HEK293 (cell line): Measurements from ENCODE around the gene GRIK4.

Source experiments
- CTCF ChIA-PET: fragments of 350-600 bp; formaldehyde crosslinking; extraction: SDS; loops from one replicate; lab custom pipeline; 2021; ENCODE audit warnings: antibody characterized with exemption; lab: Yijun Ruan, JAX
- POLR2A ChIA-PET: fragments of 300-600 bp; formaldehyde crosslinking; extraction: SDS; loops from one replicate; lab custom pipeline; 2020; ENCODE audit warnings: antibody characterized with exemption, inconsistent platforms; lab: Yijun Ruan, JAX
- H3K27ac ChIP-seq: fragments of 200-500 bp; sonication (Bioruptor generic); 2 replicates; pipeline ENCODE4 v1.5.1; 2014; ENCODE audit warnings: low read depth, low read length, control low read depth, inconsistent platforms; ENCODE audit errors: extremely low read depth
- H3K36me3 ChIP-seq, 2 experiments: fragments of 200-500 bp in 1 of 2; sonication (Bioruptor generic) in 1 of 2; 1 replicate in 1 of 2; 2 replicates in 1 of 2; pipeline ENCODE4 v1.5.1; 2014 to 2017; ENCODE audit warnings: inconsistent platforms in 2 of 2, low read length in 2 of 2; ENCODE audit not compliant: control insufficient read depth in 2 of 2, insufficient read depth in 1 of 2
- H3K4me1 ChIP-seq: fragments of 200-500 bp; sonication (Bioruptor generic); 2 replicates; pipeline ENCODE4 v1.5.1; 2014; ENCODE audit warnings: mild to moderate bottlenecking, low read length, inconsistent platforms; ENCODE audit not compliant: control insufficient read depth, insufficient read depth
- H3K4me3 ChIP-seq: 2 replicates; pipeline ENCODE4 v1.5.1; 2011; ENCODE audit warnings: low read depth, mild to moderate bottlenecking, control low read depth, low read length, moderate library complexity
- H3K9me3 ChIP-seq: fragments of 200-500 bp; sonication (Bioruptor generic); 2 replicates; pipeline ENCODE4 v1.5.1; 2014; ENCODE audit warnings: low read depth, low read length, inconsistent platforms; ENCODE audit not compliant: control insufficient read depth, insufficient read depth
- MEIS1 ChIP-seq: sonication (generic); formaldehyde crosslinking; IDR thresholded peaks from 2 replicates; pipeline ENCODE4 v1.8.1; 2022; ENCODE audit warnings: missing genetic modification reagents, mild to moderate bottlenecking, borderline replicate concordance
- SCRT2 ChIP-seq: fragments of 450-650 bp; formaldehyde crosslinking; IDR thresholded peaks from 2 replicates; pipeline ENCODE4 v1.5.1; 2016; ENCODE audit warnings: missing biosample characterization, missing genetic modification characterization
- TCF7L2 ChIP-seq: IDR thresholded peaks from 2 replicates; pipeline ENCODE4 v1.6.1; 2011; ENCODE audit warnings: low read depth, mild to moderate bottlenecking, inconsistent platforms, low read length, moderate library complexity, borderline replicate concordance
- ZBTB1 ChIP-seq: fragments of 450-650 bp; formaldehyde crosslinking; IDR thresholded peaks from 2 replicates; pipeline ENCODE4 v1.5.1; 2016; ENCODE audit warnings: missing biosample characterization, missing genetic modification characterization
- ZBTB17 ChIP-seq: fragments of 450-650 bp; formaldehyde crosslinking; IDR thresholded peaks from 2 replicates; pipeline ENCODE4 v1.5.1; 2016; ENCODE audit warnings: missing biosample characterization, missing genetic modification characterization
- ZBTB21 ChIP-seq: fragments of 450-650 bp; formaldehyde crosslinking; IDR thresholded peaks from 2 replicates; pipeline ENCODE4 v1.5.1; 2017; ENCODE audit warnings: missing biosample characterization, missing genetic modification characterization
- ZBTB8A ChIP-seq: fragments of 450-650 bp; formaldehyde crosslinking; IDR thresholded peaks from 2 replicates; pipeline ENCODE4 v1.5.1; 2016; ENCODE audit warnings: missing biosample characterization, missing genetic modification characterization
- ZIC2 ChIP-seq: fragments of 450-650 bp; formaldehyde crosslinking; IDR thresholded peaks from 2 replicates; pipeline ENCODE4 v1.5.1; 2016; ENCODE audit warnings: missing biosample characterization, missing genetic modification characterization
- ZNF140 ChIP-seq: fragments of 450-650 bp; formaldehyde crosslinking; IDR thresholded peaks from 2 replicates; pipeline ENCODE4 v1.5.1; 2016; ENCODE audit warnings: missing biosample characterization, missing genetic modification characterization
- ZNF157 ChIP-seq: fragments of 450-650 bp; formaldehyde crosslinking; IDR thresholded peaks from 2 replicates; pipeline ENCODE4 v1.5.1; 2016; ENCODE audit warnings: missing biosample characterization, missing genetic modification characterization
- ZNF184 ChIP-seq: fragments of 450-650 bp; IDR thresholded peaks from 2 replicates; pipeline ENCODE4 v1.5.1; 2018; ENCODE audit warnings: missing biosample characterization, mild to moderate bottlenecking, missing genetic modification characterization
- ZNF223 ChIP-seq: fragments of 450-650 bp; formaldehyde crosslinking; IDR thresholded peaks from 2 replicates; pipeline ENCODE4 v1.5.1; 2016; ENCODE audit warnings: missing biosample characterization, missing genetic modification characterization
- ZNF292 ChIP-seq: fragments of 450-650 bp; formaldehyde crosslinking; IDR thresholded peaks from 2 replicates; pipeline ENCODE4 v1.5.1; 2016; ENCODE audit warnings: low read depth, missing biosample characterization, missing genetic modification characterization, borderline replicate concordance
- ZNF629 ChIP-seq: fragments of 450-650 bp; formaldehyde crosslinking; IDR thresholded peaks from 2 replicates; pipeline ENCODE4 v1.5.1; 2017; ENCODE audit warnings: missing biosample characterization, missing genetic modification characterization
- ZNF792 ChIP-seq: fragments of 450-650 bp; formaldehyde crosslinking; IDR thresholded peaks from 2 replicates; pipeline ENCODE4 v1.5.1; 2016; ENCODE audit warnings: missing biosample characterization, missing genetic modification characterization
- TF ChIP-seq, protein P1 (sequence below): fragments of 450-650 bp; formaldehyde crosslinking; IDR thresholded peaks from 2 replicates; pipeline ENCODE4 v1.5.1; 2016; ENCODE audit warnings: missing biosample characterization, missing genetic modification characterization
- TF ChIP-seq, protein P2 (sequence below): fragments of 450-650 bp; formaldehyde crosslinking; IDR thresholded peaks from 2 replicates; pipeline ENCODE4 v1.5.1; 2016; ENCODE audit warnings: missing biosample characterization, missing genetic modification characterization
- TF ChIP-seq, protein P3 (sequence below): fragments of 450-650 bp; formaldehyde crosslinking; IDR thresholded peaks from 2 replicates; pipeline ENCODE4 v1.5.1; 2016; ENCODE audit warnings: missing biosample characterization, missing genetic modification characterization
- TF ChIP-seq, protein P4 (sequence below): fragments of 450-650 bp; formaldehyde crosslinking; IDR thresholded peaks from 2 replicates; pipeline ENCODE4 v1.5.1; 2017; ENCODE audit warnings: missing biosample characterization, missing genetic modification characterization
- TF ChIP-seq, protein P5 (sequence below): fragments of 450-650 bp; formaldehyde crosslinking; IDR thresholded peaks from 2 replicates; pipeline ENCODE4 v1.5.1; 2016; ENCODE audit warnings: missing biosample characterization, missing genetic modification characterization, low read depth

GRIK4 gene

DNA sequence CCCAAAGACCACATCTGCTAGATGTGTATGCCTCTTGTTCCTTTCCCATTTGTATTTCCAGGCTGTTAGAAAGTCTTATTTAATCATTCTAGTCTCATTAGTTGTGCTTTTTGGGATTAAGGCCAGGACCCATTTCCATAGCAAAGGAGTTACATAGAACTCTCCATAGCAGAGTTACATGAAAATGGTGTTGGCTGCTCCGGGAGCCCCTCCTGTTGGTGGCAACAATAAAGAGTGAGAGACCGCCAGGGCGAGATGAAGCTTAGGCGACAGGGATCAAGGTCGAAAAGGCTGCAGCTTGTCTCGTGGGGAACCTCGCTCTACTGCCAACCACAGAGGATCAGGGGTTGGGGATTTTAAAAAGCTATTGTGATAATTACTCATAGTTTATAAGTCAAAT, 58.3 kb downstream of the GRIK4 start:
- TF ChIP-seq ZNF157 (tag by site-specific recombination), result no peak
- no peaks in the 10 kb centered on the region for H3K36me3 ChIP-seq
- H3K4me3 ChIP-seq, result no peak overlapping the region
- CTCF ChIA-PET, result no interaction called here
- no peaks in the 10 kb centered on the region for H3K9me3 ChIP-seq
- POLR2A ChIA-PET, result no interaction called here
- no peak overlapping the region for H3K27ac ChIP-seq
- H3K4me1 ChIP-seq, result 0 out of 2 replicates have a peak, but pooled peaks cover 2% of the 10 kb centered on the region

DNA sequence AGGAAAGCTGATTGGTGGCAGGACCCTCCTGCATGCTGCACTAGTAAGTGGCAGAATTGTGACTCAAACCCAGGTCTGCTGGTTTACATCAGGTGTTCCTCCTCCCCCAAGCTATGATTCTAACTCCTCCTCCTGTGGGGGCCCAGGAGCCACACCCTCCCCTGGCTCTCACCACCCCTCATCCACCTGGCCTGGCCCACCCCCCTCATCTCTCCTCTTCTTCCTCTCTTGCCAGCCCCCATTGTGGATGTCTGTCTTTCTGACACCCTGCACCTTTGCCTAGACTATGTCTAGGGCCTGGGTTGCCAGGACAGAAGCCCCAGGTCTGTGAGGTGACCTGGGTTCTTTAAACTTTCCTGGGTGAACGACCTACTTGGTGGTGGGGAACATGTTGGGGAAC, 59.9 kb downstream of the GRIK4 start:
- Histone ChIP-seq H3K9me3 (no peaks in the 10 kb centered on the region), H3K4me3 (no peak overlapping the region), H3K36me3 (no peaks in the 10 kb centered on the region), H3K4me1 (no peaks in the 10 kb centered on the region), H3K27ac (no peak overlapping the region)
- TF ChIP-seq ZNF792 (no peak), ZNF223 (tag by site-specific recombination) (no peak), ZNF140 (tag by site-specific recombination) (no peak), ZIC2 (tag by site-specific recombination) (no peak), ZBTB21 (tag by site-specific recombination) (no peak)
- TF ChIP-seq, protein P1, sequence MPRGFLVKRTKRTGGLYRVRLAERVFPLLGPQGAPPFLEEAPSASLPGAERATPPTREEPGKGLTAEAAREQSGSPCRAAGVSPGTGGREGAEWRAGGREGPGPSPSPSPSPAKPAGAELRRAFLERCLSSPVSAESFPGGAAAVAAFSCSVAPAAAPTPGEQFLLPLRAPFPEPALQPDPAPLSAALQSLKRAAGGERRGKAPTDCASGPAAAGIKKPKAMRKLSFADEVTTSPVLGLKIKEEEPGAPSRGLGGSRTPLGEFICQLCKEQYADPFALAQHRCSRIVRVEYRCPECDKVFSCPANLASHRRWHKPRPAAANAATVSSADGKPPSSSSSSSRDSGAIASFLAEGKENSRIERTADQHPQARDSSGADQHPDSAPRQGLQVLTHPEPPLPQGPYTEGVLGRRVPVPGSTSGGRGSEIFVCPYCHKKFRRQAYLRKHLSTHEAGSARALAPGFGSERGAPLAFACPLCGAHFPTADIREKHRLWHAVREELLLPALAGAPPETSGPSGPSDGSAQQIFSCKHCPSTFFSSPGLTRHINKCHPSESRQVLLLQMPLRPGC, result no peak
- TF ChIP-seq, protein P2, sequence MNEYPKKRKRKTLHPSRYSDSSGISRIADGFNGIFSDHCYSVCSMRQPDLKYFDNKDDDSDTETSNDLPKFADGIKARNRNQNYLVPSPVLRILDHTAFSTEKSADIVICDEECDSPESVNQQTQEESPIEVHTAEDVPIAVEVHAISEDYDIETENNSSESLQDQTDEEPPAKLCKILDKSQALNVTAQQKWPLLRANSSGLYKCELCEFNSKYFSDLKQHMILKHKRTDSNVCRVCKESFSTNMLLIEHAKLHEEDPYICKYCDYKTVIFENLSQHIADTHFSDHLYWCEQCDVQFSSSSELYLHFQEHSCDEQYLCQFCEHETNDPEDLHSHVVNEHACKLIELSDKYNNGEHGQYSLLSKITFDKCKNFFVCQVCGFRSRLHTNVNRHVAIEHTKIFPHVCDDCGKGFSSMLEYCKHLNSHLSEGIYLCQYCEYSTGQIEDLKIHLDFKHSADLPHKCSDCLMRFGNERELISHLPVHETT (tag by site-specific recombination), result no peak
- TF ChIP-seq, protein P3, sequence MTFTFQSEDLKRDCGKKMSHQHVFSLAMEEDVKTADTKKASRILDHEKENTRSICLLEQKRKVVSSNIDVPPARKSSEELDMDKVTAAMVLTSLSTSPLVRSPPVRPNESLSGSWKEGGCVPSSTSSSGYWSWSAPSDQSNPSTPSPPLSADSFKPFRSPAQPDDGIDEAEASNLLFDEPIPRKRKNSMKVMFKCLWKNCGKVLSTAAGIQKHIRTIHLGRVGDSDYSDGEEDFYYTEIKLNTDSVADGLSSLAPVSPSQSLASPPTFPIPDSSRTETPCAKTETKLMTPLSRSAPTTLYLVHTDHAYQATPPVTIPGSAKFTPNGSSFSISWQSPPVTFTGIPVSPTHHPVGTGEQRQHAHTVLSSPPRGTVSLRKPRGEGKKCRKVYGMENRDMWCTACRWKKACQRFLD (tag by site-specific recombination), result no peak
- TF ChIP-seq, protein P4, sequence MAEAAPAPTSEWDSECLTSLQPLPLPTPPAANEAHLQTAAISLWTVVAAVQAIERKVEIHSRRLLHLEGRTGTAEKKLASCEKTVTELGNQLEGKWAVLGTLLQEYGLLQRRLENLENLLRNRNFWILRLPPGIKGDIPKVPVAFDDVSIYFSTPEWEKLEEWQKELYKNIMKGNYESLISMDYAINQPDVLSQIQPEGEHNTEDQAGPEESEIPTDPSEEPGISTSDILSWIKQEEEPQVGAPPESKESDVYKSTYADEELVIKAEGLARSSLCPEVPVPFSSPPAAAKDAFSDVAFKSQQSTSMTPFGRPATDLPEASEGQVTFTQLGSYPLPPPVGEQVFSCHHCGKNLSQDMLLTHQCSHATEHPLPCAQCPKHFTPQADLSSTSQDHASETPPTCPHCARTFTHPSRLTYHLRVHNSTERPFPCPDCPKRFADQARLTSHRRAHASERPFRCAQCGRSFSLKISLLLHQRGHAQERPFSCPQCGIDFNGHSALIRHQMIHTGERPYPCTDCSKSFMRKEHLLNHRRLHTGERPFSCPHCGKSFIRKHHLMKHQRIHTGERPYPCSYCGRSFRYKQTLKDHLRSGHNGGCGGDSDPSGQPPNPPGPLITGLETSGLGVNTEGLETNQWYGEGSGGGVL (tag by site-specific recombination), result no peak
- POLR2A ChIA-PET, result no interaction called here
- CTCF ChIA-PET, result no interaction called here

DNA sequence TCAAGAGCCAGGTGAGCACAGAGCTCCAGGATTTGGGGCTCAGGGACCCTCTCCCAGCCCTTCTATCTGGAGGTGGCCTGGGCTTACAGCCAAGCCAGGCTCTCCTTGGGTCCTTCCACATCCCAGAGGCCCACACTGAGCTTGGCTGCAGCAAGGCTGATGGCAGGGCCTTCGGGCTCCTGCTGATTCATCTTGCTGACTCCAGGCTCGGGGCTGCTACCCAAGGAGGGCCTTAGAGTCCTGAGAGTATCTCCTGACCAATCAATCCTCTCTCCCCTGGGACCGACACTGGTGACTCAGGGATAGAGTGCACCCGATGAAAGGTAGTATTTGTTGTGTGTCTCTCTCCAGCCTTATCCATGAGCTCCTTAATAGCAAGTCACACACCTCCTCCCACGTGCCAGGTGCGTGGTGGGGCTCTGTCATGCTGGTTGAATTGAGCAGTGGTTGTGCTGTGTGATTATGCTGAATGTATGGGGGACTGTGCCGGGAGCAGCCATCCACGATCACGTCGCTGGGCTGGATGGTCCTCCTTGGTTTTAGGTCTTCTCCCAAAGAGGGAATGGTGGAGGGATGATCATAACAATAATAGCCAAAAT, 62.3 kb downstream of the GRIK4 start:
- no peak for TF ChIP-seq ZNF629
- TF ChIP-seq ZBTB17 (tag by site-specific recombination), result no peak
- TF ChIP-seq TCF7L2, result no peak
- no peak for TF ChIP-seq SCRT2 (tag by site-specific recombination)
- TF ChIP-seq MEIS1 (CRISPR knock-in tag), result no peak
- no peak for TF ChIP-seq ZBTB8A (tag by site-specific recombination)
- no peak for TF ChIP-seq ZNF184 (tag by site-specific recombination)
- TF ChIP-seq ZBTB1 (tag by site-specific recombination), result no peak
- TF ChIP-seq, protein P5, sequence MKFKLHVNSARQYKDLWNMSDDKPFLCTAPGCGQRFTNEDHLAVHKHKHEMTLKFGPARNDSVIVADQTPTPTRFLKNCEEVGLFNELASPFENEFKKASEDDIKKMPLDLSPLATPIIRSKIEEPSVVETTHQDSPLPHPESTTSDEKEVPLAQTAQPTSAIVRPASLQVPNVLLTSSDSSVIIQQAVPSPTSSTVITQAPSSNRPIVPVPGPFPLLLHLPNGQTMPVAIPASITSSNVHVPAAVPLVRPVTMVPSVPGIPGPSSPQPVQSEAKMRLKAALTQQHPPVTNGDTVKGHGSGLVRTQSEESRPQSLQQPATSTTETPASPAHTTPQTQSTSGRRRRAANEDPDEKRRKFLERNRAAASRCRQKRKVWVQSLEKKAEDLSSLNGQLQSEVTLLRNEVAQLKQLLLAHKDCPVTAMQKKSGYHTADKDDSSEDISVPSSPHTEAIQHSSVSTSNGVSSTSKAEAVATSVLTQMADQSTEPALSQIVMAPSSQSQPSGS (tag by site-specific recombination), result no peak
- no peak for TF ChIP-seq ZNF292 (tag by site-specific recombination)
- POLR2A ChIA-PET, result no interaction called here
- Histone ChIP-seq H3K4me1 (no peaks in the 10 kb centered on the region), H3K9me3 (no peaks in the 10 kb centered on the region), H3K4me3 (no peak overlapping the region), H3K27ac (no peak overlapping the region), H3K36me3 (no peaks in the 10 kb centered on the region)
- CTCF ChIA-PET, result no interaction called here
